DOHH2 (cell line): ENCODE results near the gene PEF1.

Source experiments
- EZH2phosphoT487 ChIP-seq: fragments of 200-600 bp; sonication (generic); IDR thresholded peaks from 2 replicates; pipeline ENCODE4 v1.6.1; 2017; ENCODE audit warnings: borderline replicate concordance, mild to moderate bottlenecking, antibody characterized with exemption, low read length, moderate library complexity, mixed read lengths
- TF ChIP-seq, protein P1 (sequence below): fragments of 200-600 bp; sonication (generic); IDR thresholded peaks from one replicate; pipeline ENCODE4 v1.5.1; 2014; ENCODE audit warnings: antibody characterized with exemption, mild to moderate bottlenecking, low read depth, low read length; ENCODE audit not compliant: poor library complexity, severe bottlenecking

GRCh38 chr1:31662463-31662862, 17.8 kb upstream of the PEF1 start:
- TF ChIP-seq, protein P1, sequence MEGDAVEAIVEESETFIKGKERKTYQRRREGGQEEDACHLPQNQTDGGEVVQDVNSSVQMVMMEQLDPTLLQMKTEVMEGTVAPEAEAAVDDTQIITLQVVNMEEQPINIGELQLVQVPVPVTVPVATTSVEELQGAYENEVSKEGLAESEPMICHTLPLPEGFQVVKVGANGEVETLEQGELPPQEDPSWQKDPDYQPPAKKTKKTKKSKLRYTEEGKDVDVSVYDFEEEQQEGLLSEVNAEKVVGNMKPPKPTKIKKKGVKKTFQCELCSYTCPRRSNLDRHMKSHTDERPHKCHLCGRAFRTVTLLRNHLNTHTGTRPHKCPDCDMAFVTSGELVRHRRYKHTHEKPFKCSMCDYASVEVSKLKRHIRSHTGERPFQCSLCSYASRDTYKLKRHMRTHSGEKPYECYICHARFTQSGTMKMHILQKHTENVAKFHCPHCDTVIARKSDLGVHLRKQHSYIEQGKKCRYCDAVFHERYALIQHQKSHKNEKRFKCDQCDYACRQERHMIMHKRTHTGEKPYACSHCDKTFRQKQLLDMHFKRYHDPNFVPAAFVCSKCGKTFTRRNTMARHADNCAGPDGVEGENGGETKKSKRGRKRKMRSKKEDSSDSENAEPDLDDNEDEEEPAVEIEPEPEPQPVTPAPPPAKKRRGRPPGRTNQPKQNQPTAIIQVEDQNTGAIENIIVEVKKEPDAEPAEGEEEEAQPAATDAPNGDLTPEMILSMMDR, result no peak
- no peak for TF ChIP-seq EZH2phosphoT487
